DMS153 (cell line): ENCODE data around the gene GRID1.

Experiments
- DNase-seq: peaks from one replicate; lab custom pipeline; 2025; lab: John Stamatoyannopoulos, UW

Gene GRID1

GRCh38 chr10:86368987-86369386 is 2.4 kb upstream of the GRID1 start:
- no peak for DNase-seq

GRCh38 chr10:86368046-86368445 is 1.5 kb upstream of the GRID1 start:
- no peak for DNase-seq

- no peak for DNase-seq
These were observed 757 bp upstream of the GRID1 start for GRCh38 chr10:86367152-86367951.

GRCh38 chr10:86366902-86367151 is 232 bp upstream of the GRID1 start:
- no peak for DNase-seq

- DNase-seq, result no peak
These were observed 1.1 kb downstream of the GRID1 start for GRCh38 chr10:86365346-86366032.

- DNase-seq, result no peak
These were observed 1.9 kb downstream of the GRID1 start for GRCh38 chr10:86364491-86365345.

GRCh38 chr10:86363833-86364490 is 2.6 kb downstream of the GRID1 start:
- DNase-seq, result no peak

GRCh38 chr10:86363184-86363832 is 3.3 kb downstream of the GRID1 start:
- no peak for DNase-seq

GRCh38 chr10:86362586-86363183 is 3.9 kb downstream of the GRID1 start:
- no peak for DNase-seq

GRCh38 chr10:86362129-86362527 is 4.5 kb downstream of the GRID1 start:
- DNase-seq, result no peak

- DNase-seq, result peak; percentile 70
These were observed 5.2 kb downstream of the GRID1 start for GRCh38 chr10:86361156-86362128.

- DNase-seq, result no peak
These were observed 5.9 kb downstream of the GRID1 start for GRCh38 chr10:86360657-86361056.

- DNase-seq, result no peak
These were observed 6.6 kb downstream of the GRID1 start for GRCh38 chr10:86359954-86360353.

GRCh38 chr10:86359111-86359510 is 7.5 kb downstream of the GRID1 start:
- no peak for DNase-seq

GRCh38 chr10:86357676-86358075 is 8.9 kb downstream of the GRID1 start:
- no peak for DNase-seq

GRCh38 chr10:86357041-86357440 is 9.6 kb downstream of the GRID1 start:
- no peak for DNase-seq

- no peak for DNase-seq
These were observed 10.3 kb downstream of the GRID1 start for GRCh38 chr10:86356296-86356695.

GRCh38 chr10:86355571-86356038 is 11.0 kb downstream of the GRID1 start:
- DNase-seq, result no peak

GRCh38 chr10:86354761-86355540 is 11.6 kb downstream of the GRID1 start:
- DNase-seq, result no peak
